ENCODE data around the gene TP53TG5.

TP53TG5 gene

DNA sequence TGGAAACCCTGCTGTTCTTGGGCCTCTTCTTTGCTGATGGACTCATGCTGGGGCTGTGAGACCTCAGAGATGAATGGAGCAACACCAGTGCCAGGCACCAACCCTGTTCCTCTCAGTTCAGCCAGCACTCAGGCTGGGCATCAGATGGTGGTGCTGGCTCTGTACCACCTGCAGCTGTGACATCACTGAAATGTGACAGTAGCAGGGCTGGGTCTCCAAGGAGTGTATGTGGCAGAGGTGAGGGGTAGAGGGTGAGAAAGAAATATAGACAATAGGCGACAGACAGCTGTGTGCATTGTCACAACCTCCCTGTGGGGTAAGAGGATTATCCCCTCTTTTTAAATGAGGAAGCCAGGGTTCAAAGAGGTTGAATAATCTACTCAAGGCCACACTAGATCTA is at the start of gene TP53TG5:
TSS of gene TP53TG5 (minus strand) at position 135 of the 400 bp plus-strand sequence. CDS start at position 46, 89 bp downstream.
- DNase-seq (ENCODE audit: low read depth in 2 of 2) = no peak

DNA sequence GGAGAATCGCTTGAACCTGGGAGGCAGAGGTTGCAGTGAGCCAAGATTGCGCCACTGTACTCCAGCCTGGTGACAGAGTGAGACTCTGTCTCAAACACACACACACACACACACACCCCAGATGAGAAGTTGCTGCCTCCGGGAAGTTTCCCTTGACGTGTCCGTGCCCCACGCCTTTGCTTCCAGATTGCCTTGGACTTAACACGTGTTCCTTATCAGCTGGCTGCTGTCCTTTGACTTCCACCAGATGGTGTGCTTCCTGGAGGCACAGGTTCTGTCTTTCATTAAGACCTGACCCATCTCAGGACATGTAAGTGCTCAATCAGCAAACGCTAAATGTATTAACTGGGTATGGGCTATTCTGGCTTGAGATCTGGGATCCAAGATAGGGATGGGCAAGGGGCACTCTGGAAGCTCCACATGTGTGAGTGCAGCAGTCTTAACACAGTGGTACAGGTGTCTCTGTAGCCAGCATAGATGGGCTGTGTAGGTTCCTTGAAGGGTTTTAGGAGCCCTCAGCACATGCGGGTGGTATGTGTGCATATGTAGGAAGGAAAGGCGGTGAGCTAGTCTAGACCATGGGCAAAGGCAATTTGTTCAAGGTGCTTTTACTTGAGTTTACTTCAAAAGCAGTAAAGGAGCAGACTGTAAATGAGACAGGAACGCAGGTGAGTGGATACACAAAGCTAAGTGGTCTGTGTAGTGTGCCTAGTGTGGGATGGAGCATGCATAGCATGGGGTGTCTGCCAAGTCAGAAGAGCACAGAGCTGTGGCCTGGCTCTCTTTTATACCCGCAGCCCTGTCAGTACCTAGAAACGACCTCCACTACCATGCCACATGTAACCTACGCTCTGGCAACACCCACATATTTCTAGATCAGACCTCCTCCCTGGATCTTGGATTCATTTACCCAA is 49.4 kb upstream of the TP53TG5 start:
- no peak for DNase-seq (ENCODE audit: low read depth in 2 of 2)

- no peak for DNase-seq (ENCODE audit: low read depth in 2 of 2)
Measured at GRCh38 chr20:45426320-45427016, 48.3 kb upstream of the TP53TG5 start.

- DNase-seq (ENCODE audit: low read depth in 2 of 2) = no peak
Measured at GRCh38 chr20:45425561-45425960, 47.4 kb upstream of the TP53TG5 start.

DNA sequence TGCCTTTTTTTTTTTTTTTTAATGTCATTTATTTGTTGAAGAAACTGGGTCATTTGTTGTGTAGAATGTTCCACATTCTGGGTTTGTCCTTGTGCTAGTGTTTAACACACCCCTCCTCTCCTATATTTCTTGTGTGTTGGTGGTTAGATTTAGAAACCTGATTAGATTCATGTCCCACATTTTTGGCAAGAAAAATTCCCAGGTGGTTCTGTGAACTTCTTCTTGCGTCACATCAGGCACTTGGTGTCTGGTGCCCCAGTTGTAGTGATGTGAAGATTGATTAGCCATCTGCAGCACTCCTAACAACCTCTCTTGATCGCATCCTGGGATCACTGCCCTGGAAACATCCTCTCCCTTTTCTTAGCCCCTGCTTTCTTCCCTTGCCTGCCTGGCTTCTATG is 45.6 kb upstream of the TP53TG5 start:
- DNase-seq (ENCODE audit: low read depth in 2 of 2) = no peak

GRCh38 chr20:45420125-45420524 is 42.0 kb upstream of the TP53TG5 start:
- DNase-seq (ENCODE audit: low read depth in 2 of 2) = no peak

DNA sequence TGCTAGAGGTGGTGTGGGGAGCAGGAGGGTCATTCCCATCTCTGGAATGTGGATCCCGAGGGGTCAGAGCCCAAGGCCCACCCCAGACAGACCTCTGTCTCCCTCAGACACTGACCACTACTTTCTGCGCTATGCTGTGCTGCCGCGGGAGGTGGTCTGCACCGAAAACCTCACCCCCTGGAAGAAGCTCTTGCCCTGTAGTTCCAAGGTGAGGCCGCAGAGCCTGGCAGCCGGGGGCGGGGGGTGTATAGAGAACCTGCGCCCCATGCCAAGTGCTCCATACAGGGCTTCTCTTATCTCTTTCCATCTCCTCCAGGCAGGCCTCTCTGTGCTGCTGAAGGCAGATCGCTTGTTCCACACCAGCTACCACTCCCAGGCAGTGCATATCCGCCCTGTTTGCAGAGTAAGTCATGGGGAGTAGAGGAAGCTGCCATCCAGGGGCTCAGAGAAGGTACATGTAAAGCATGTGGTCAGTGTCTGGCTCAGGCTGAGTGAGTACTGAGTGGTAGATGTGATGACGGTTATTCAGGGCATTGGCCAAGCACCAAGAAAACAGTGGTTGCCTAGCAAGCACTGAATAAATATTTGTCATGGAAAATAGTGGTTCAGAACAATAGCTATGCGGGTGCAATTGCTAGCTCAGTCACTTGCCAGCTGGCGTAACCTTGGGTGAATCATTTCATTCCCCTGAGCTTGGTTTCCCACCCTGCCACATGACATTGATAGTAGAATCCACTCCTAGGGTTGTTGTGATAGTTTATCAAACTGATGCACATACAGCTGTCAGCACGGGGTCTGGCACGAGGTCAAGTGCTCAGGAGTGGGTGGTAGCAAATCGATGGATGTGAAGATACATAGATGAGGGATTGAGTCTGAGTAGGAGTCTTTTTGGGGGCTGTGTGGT is 41.3 kb upstream of the TP53TG5 start:
- peak in 1 of 2 donors; percentile 30 for DNase-seq (ENCODE audit: low read depth in 2 of 2)

DNA sequence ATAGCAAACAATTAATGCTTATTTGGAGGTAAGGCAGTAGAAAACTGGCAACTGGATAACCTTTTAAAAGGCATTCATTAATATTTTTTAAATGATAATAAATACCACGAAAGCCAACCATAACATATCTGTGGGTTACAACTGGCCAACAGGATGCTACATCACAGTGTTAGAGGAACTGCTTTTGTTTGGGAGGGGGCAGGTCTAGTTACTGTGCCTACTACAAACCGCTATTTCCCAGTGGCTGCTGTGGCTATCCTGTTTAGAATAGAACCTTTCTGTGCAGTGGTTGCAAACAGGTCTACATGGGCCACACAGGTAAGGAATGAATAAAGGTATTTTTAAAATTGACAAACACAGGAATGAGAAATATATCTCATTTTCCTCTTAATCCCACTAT is 38.8 kb upstream of the TP53TG5 start:
- DNase-seq (ENCODE audit: low read depth in 2 of 2) = no peak

DNA sequence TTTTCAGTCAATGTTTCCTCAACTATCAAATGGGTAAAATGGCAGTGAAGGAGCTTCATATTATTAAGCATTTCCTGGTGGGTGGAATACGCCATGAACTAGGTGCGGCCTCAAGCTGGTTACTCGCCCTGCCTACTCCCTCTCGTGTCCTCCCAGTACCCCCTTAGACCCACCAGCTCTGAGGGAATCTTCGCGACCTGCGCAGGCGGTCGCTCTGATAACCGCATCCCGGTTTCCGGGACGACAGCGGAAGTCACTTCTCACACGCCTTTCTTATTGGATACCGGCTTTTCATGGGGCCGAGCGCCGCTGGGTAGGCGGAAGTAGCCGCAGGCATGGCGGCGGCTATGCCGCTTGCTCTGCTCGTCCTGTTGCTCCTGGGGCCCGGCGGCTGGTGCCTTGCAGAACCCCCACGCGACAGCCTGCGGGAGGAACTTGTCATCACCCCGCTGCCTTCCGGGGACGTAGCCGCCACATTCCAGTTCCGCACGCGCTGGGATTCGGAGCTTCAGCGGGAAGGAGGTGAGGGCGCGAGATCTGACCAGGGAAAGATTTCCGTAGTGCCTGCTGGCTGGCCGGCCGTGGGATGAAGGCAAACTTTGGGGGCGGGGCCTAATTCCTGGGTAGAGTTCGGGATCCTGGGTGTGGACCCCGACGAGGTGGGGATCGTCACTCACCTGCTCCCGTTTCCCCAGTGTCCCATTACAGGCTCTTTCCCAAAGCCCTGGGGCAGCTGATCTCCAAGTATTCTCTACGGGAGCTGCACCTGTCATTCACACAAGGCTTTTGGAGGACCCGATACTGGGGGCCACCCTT is 37.9 kb upstream of the TP53TG5 start, which contains the start of gene PIGT:
TSS of gene PIGT (plus strand) at position 320 of the 816 bp plus-strand sequence. CDS start at position 336, 16 bp downstream.
- peak; percentile 85 for DNase-seq (ENCODE audit: low read depth in 2 of 2)

GRCh38 chr20:45413479-45413878 is 35.4 kb upstream of the TP53TG5 start:
- no peak for DNase-seq (ENCODE audit: low read depth in 2 of 2)

DNA sequence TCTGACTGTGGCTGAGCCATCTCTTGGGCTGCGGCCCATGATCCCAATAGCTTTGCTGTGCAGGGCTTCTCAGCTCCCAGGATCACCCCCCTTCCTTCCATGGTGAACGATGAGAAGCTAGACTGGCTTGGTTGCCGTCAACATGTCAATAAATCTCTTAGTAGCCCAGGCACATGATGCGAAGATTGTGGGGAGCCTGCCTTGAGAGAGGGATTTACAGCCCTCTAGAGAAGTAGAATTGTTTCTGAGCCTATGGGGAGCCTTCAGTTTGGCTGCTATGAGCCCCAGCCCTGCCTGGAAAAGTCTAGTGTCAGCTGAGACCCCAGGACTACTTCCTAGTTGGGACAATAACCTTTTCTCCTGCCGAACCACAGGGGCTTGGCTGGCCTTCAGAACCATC is 34.5 kb upstream of the TP53TG5 start:
- no peak for DNase-seq (ENCODE audit: low read depth in 2 of 2)

DNA sequence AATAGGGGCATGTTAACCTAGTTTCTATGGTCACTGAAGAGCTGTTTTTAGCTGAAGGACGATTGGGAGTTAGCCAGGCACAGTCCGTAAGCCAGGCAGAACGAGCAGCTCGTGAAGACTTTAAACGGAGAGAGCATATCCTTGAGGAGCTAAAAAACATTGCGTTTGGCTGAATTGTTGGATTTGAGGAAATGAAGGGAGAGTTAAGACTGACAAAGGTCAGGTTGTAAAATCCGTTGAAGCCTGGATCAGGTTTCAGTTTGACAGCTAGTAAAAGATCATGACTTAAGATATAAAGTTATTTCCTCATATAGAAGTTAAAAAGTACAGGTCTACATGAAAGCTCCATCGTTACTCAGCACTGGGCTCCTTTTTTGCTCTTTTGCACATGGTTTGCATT is 32.8 kb upstream of the TP53TG5 start:
- DNase-seq (ENCODE audit: low read depth in 2 of 2) = no peak

DNA sequence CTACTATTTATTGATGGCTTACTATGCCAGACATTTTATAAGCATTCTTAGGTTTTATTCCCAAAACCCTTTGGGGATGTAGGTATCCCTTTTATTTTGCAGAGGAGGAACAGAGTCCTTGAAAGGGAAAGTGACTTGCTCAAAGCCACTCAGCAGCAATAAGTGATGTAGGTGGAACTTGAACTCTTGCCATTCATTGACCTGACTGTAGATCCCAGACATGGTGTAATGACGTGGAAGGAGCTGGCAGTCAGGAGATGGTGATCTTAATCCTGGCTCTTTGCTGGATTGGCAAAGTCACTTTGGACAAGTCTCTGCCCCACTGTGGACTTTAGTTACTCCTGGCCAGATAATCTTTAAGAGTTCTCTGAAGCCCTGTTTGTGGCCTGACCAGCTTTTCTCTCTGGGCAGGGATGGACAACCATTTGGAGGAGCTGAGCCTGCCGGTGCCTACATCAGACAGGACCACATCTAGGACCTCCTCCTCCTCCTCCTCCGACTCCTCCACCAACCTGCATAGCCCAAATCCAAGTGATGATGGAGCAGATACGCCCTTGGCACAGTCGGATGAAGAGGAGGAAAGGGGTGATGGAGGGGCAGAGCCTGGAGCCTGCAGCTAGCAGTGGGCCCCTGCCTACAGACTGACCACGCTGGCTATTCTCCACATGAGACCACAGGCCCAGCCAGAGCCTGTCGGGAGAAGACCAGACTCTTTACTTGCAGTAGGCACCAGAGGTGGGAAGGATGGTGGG is 31.6 kb upstream of the TP53TG5 start:
- DNase-seq (ENCODE audit: low read depth in 2 of 2) = no peak

GRCh38 chr20:45408646-45409213 is 30.6 kb upstream of the TP53TG5 start:
- DNase-seq (ENCODE audit: low read depth in 2 of 2) = no peak

DNA sequence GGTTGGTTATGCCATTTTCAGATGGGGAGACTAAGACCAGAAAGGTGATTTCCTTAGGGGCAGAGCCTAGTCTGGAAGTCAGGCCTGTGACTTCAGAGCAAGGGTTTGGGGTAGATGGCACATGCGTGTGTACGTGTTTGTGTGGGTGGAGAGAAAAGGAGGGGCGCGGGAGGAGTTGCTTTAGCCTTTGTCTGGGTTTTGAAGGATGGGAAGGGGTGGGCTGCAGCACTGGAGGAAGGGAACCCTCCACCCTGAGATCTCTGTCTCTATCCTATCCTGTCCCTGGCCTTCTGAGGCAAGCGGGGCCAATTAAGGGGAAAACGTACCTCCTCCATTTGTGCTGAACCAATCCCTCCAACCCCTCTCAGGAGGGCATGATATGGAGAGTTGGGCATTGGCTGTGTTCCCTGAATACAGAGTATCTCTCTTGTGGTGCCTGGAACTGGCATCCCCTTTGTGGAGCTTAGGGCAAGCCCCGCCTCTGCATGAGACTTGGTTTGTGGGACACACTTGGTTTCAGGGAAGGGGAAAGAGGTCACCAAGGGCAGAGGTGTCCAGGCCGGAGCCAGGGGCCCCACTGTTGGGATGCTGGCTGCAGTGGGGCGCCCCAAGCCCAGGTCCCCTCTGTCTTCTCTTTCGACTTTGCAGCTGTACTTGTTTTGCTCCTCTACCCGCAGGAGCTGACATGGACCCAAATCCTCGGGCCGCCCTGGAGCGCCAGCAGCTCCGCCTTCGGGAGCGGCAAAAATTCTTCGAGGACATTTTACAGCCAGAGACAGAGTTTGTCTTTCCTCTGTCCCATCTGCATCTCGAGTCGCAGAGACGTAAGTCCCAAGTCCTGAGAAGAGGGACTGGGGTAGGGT is 29.9 kb upstream of the TP53TG5 start, which contains the start of gene DBNDD2:
TSS of gene DBNDD2 (plus strand) at position 507 of the 863 bp plus-strand sequence. CDS start at position 686, 179 bp downstream.
- no peak for DNase-seq (ENCODE audit: low read depth in 2 of 2)

DNA sequence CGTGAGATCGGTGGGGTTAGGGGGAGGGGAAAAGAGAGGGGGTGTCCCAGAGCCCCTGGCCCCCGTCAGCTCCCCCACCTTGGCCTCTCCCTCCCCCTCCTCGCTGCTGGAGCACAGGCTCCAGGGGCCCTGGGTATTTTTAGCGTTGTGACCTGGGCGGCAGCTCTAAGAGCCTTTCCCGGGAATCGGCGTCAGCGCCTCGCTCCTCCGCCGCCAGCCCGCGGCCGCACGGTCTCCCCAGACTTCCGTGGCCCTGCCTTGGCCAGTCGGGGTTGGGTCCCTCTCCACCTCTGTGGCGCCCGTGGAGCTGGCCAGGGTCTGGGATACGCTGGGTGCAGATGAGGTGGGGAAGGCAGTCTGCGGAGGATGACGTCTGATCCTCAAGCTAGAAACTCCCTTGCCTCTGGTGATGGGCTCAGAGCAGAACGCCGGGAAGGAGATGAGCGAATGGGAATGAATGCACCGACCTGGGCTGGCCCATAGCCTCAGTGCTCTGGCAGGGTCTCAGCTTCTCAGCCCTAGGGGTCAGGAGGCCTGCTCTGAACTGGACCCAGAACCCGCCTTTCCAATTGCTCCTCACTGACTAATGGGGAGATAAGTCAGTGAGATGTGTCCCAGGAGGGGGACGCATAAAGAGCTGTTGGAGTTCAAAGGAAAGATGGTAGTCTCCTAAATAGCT is 29.1 kb upstream of the TP53TG5 start:
- DNase-seq (ENCODE audit: low read depth in 2 of 2) = no peak

DNA sequence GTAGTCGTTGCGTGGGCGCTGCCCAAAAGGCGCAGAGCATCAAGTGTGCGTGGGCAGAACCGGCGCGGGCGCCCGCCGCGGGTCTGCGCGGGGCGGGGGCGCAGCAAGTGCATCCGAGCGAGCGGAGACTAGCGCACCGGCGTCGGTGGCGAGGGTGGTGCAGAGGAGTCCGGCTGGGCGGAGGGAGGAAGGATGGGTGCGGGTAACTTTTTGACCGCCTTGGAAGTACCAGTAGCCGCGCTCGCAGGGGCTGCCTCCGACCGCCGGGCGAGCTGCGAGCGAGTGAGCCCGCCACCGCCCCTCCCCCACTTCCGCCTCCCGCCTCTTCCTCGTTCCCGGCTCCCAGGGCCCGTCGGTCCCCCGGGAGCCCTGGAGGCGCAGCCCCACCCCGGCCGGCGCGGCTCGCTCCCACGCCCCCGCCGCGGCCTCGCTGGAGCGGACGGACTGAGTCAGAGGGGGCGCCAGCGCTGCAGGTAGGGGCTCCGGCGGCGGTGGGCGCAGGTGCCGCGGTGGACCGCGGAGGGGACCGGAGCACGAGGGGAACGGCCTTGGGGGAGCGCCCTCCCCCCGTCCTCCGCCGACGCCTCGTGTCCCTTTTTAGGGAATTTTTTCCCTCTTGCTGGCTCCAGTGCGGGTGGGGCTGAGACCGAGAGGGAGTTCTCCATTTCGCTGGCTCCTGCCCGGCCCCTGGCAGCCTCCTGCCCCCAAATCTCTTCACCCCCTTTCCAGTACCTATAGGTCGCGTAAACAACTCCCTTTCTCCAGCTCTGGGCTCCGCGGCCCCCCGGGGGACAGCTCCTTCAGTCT is 28.3 kb upstream of the TP53TG5 start:
- peak in 1 of 2 donors; percentile 32 for DNase-seq (ENCODE audit: low read depth in 2 of 2)
